SK-N-SH (cell line): Measurements from ENCODE around the gene HK1. TPM values are rescaled to one million over a fixed set of nuclear protein-coding genes. Genes with fewer than 3 reads are reported as not detected.

Source experiments
- CTCF ChIA-PET: fragments of 300-600, 350-600 bp; formaldehyde crosslinking; extraction: SDS; loops from one replicate; lab custom pipeline; 2021; lab: Yijun Ruan, JAX
- POLR2A ChIA-PET: fragments of 350-600 bp; sonication (Branson Sonifier 250); formaldehyde crosslinking; extraction: SDS; loops from one replicate; lab custom pipeline; 2020; ENCODE audit warnings: antibody characterized with exemption, inconsistent platforms; lab: Yijun Ruan, JAX
- DNase-seq: peaks from one replicate; pipeline ENCODE4 v3.0.0; 2012
- H2AFZ ChIP-seq: fragments of 200-600 bp; sonication (generic); 2 replicates; pipeline ENCODE4 v1.8.1; 2016; ENCODE audit warnings: antibody characterized with exemption, mild to moderate bottlenecking, low read depth
- H3F3A ChIP-seq: fragments of 200-600 bp; sonication (generic); replicated peaks from 2 replicates; pipeline ENCODE3; 2016; ENCODE audit warnings: antibody characterized with exemption, mild to moderate bottlenecking; ENCODE audit not compliant: insufficient read depth
- H3K27ac ChIP-seq, 2 experiments: fragments of 200-500 bp in 1 of 2; fragments of 200-600 bp in 1 of 2; sonication (Bioruptor generic) in 1 of 2; sonication (generic), shearing (Covaris generic) in 1 of 2; 2 replicates each; pipeline versions ENCODE4 v1.5.1 to v1.6.1; 2014 to 2016; ENCODE audit warnings: low read depth in 2 of 2, inconsistent platforms in 1 of 2, low read length in 1 of 2, mild to moderate bottlenecking in 1 of 2, mixed read lengths in 1 of 2
- H3K27me3 ChIP-seq: fragments of 200-600 bp; sonication (generic), shearing (Covaris generic); 2 replicates; pipeline ENCODE4 v1.6.1; 2016; ENCODE audit warnings: mixed run types; ENCODE audit not compliant: insufficient read depth
- H3K36me3 ChIP-seq, 2 experiments: fragments of 200-500 bp in 1 of 2; fragments of 200-600 bp in 1 of 2; sonication (Bioruptor generic) in 1 of 2; sonication (generic) in 1 of 2; replicated peaks in 1 of 2; 2 replicates each; pipeline versions ENCODE3 to v1.5.1; 2014 to 2016; ENCODE audit warnings: low read length in 1 of 2, mild to moderate bottlenecking in 1 of 2; ENCODE audit not compliant: insufficient read depth in 2 of 2, control insufficient read depth in 1 of 2
- H3K4me1 ChIP-seq, 2 experiments: fragments of 200-500 bp in 1 of 2; fragments of 200-600 bp in 1 of 2; sonication (Bioruptor generic) in 1 of 2; sonication (generic), shearing (Covaris generic) in 1 of 2; 2 replicates each; pipeline versions ENCODE4 v1.5.1 to v1.6.1; 2014 to 2016; ENCODE audit warnings: low read depth in 1 of 2, low read length in 1 of 2, mixed run types in 1 of 2; ENCODE audit not compliant: insufficient read depth in 2 of 2, control insufficient read depth in 1 of 2
- H3K4me2 ChIP-seq: fragments of 200-600 bp; sonication (generic), shearing (Covaris generic); 2 replicates; pipeline ENCODE4 v1.6.1; 2017; ENCODE audit warnings: mixed run types
- H3K4me3 ChIP-seq, 2 experiments: fragments of 200-500 bp in 1 of 2; fragments of 200-600 bp in 1 of 2; sonication (Bioruptor generic) in 1 of 2; sonication (generic), shearing (Covaris generic) in 1 of 2; 2 replicates each; pipeline versions ENCODE4 v1.5.1 to v1.8.1; 2014 to 2016; ENCODE audit warnings: low read depth in 2 of 2, inconsistent platforms in 1 of 2, low read length in 1 of 2, mild to moderate bottlenecking in 1 of 2, mixed read lengths in 1 of 2, moderate library complexity in 1 of 2
- H3K79me2 ChIP-seq: fragments of 200-600 bp; sonication (generic); 2 replicates; pipeline ENCODE4 v1.8.1; 2017; ENCODE audit warnings: mild to moderate bottlenecking; ENCODE audit not compliant: insufficient read depth
- H3K9ac ChIP-seq: fragments of 200-600 bp; sonication (generic); 2 replicates; pipeline ENCODE4 v1.6.1; 2017; ENCODE audit warnings: mixed run types
- H3K9me2 ChIP-seq: fragments of 200-600 bp; sonication (generic); 2 replicates; pipeline ENCODE4 v1.6.1; 2017; ENCODE audit warnings: mixed run types
- H3K9me3 ChIP-seq: fragments of 200-600 bp; sonication (generic); 2 replicates; pipeline ENCODE4 v1.6.1; 2017; ENCODE audit warnings: mixed run types, mild to moderate bottlenecking, moderate library complexity
- H4K20me1 ChIP-seq: fragments of 200-600 bp; sonication (generic); 2 replicates; pipeline ENCODE4 v1.6.1; 2017; ENCODE audit warnings: mild to moderate bottlenecking, mixed run types; ENCODE audit not compliant: insufficient read depth
- EZH2phosphoT487 ChIP-seq: fragments of 200-600 bp; sonication (generic); IDR thresholded peaks from 2 replicates; pipeline ENCODE4 v1.6.1; 2017; ENCODE audit warnings: low read depth, mixed run types, mild to moderate bottlenecking, antibody characterized with exemption, moderate library complexity, borderline replicate concordance
- FOSL2 ChIP-seq: IDR thresholded peaks from 2 replicates; pipeline ENCODE4 v1.4.0; 2012; ENCODE audit warnings: low read depth, mild to moderate bottlenecking, moderate library complexity, borderline replicate concordance
- FOXJ3 ChIP-seq: sonication (generic); formaldehyde crosslinking; IDR thresholded peaks from 2 replicates; pipeline ENCODE4 v1.5.1; 2020; ENCODE audit warnings: mild to moderate bottlenecking, missing genetic modification reagents
- NRF1 ChIP-seq: IDR thresholded peaks from 2 replicates; pipeline ENCODE4 v1.6.1; 2012; ENCODE audit warnings: low read depth, mild to moderate bottlenecking, low read length
- RFX5 ChIP-seq: IDR thresholded peaks from 2 replicates; pipeline ENCODE4 v1.6.1; 2012; ENCODE audit warnings: mild to moderate bottlenecking, improper control_type of control experiment, low read length
- RXRA ChIP-seq: IDR thresholded peaks from 2 replicates; pipeline ENCODE4 v1.4.0; 2012; ENCODE audit warnings: low read depth, mild to moderate bottlenecking, borderline replicate concordance
- SIN3A ChIP-seq: IDR thresholded peaks from 2 replicates; pipeline ENCODE4 v1.6.1; 2012; ENCODE audit warnings: low read depth, mild to moderate bottlenecking, low read length, moderate library complexity, borderline replicate concordance
- USF1 ChIP-seq: IDR thresholded peaks from 2 replicates; pipeline ENCODE4 v1.4.0; 2012; ENCODE audit warnings: low read depth, borderline replicate concordance
- YY1 ChIP-seq: IDR thresholded peaks from 2 replicates; pipeline ENCODE4 v1.4.0; 2012; ENCODE audit warnings: low read depth, mild to moderate bottlenecking
- WGBS: methylation state at CpG from one replicate; pipeline ENCODE4 v1.1.6; 2017; ENCODE audit warnings: low lambda C conversion rate; 5-methylcytosine and 5-hydroxymethylcytosine counted together
- polyA plus RNA-seq, 3 experiments: library from polyadenylated mRNA; depleted of rRNA; stranded (reverse); fragments of >200 nt; gene quantifications; 2 replicates each; pipeline ENCODE4 v1.2.3, GENCODE V29; 2012

The HK1 gene
- polyA plus RNA-seq, 1 of the 3 experiments (the other 2 are of a cell fraction) = 38.7 TPM

- TF ChIP-seq NRF1 = no peak
- TF ChIP-seq RFX5 = no peak
- TF ChIP-seq SIN3A = no peak
These were observed 122.6 kb downstream of the HK1 start (continued) for GRCh38 chr10:69400936-69401335.

- POLR2A ChIA-PET = no interaction called here
- H4K20me1 ChIP-seq = no peaks in the 10 kb centered on the region
- DNase-seq = no peak
- H3K9me3 ChIP-seq = no peaks in the 10 kb centered on the region
- peaks cover 14 to 16% of the 10 kb centered on the region in 2 experiments for H3K36me3 ChIP-seq
- H3K4me3 ChIP-seq = no peak overlapping the region
- H3F3A ChIP-seq = peaks cover 3% of the 10 kb centered on the region
- H3K9me2 ChIP-seq = no peaks in the 10 kb centered on the region
- no peak overlapping the region for H3K27ac ChIP-seq
- H3K79me2 ChIP-seq = no peaks in the 10 kb centered on the region
- no peak for TF ChIP-seq RXRA
- TF ChIP-seq YY1 = no peak
- H3K27me3 ChIP-seq = no peaks in the 10 kb centered on the region
- H3K4me1 ChIP-seq = peaks cover 0 to 23% of the 10 kb centered on the region in 2 experiments; a peak in 2 of 4 replicates
- H3K9ac ChIP-seq = no peak overlapping the region
- no peak overlapping the region for H3K4me2 ChIP-seq
- CTCF ChIA-PET = no interaction called here
- 88% methylated on average over 7 of the region's 11 CpGs for WGBS
- H2AFZ ChIP-seq = no peak overlapping the region
These were observed 123.1 kb downstream of the HK1 start for GRCh38 chr10:69401416-69401815.

GRCh38 chr10:69402386-69402785 is 124.1 kb downstream of the HK1 start:
- Histone ChIP-seq H3K9me3 (no peaks in the 10 kb centered on the region), H3K36me3 (peaks cover 10 to 14% of the 10 kb centered on the region in 2 experiments), H3K27ac (no peak overlapping the region), H3K4me1 (peaks cover 0 to 25% of the 10 kb centered on the region in 2 experiments; a peak in 2 of 4 replicates), H3K9ac (no peak overlapping the region), H3K9me2 (no peaks in the 10 kb centered on the region), H3K27me3 (no peaks in the 10 kb centered on the region), H2AFZ (no peak overlapping the region), H3K4me2 (no peak overlapping the region), H3K79me2 (no peaks in the 10 kb centered on the region), H4K20me1 (no peaks in the 10 kb centered on the region), H3F3A (peaks cover 3% of the 10 kb centered on the region), H3K4me3 (no peak overlapping the region)
- TF ChIP-seq USF1 (no peak), FOXJ3 (CRISPR knock-in tag) (no peak), FOSL2 (no peak)
- ChIA-PET POLR2A (no interaction called here), CTCF (no interaction called here)
- no peak for DNase-seq
- 97% methylated on average over 6 of the region's 6 CpGs for WGBS

- H3K4me3 ChIP-seq = no peak overlapping the region
- no peaks in the 10 kb centered on the region for H3K9me3 ChIP-seq
- H3K36me3 ChIP-seq = peaks cover 10 to 14% of the 10 kb centered on the region in 2 experiments
- no peaks in the 10 kb centered on the region for H3K9me2 ChIP-seq
- no CpG with 5 or more reads among the region's 1 CpG for WGBS
- no peaks in the 10 kb centered on the region for H4K20me1 ChIP-seq
- H3K27ac ChIP-seq = no peak overlapping the region
- DNase-seq = no peak
- no peak overlapping the region for H3K9ac ChIP-seq
- POLR2A ChIA-PET = no interaction called here
- H2AFZ ChIP-seq = no peak overlapping the region
- H3K27me3 ChIP-seq = no peaks in the 10 kb centered on the region
- H3K4me2 ChIP-seq = no peak overlapping the region
- no peak for TF ChIP-seq EZH2phosphoT487
- CTCF ChIA-PET = interaction anchor here (1.0 to 6.7 kb wide), 2 partner anchors 12 to 105 kb away, joined by 3 to 55 read pairs; no protein-coding TSS in a partner anchor
- H3K4me1 ChIP-seq = peaks cover 0 to 26% of the 10 kb centered on the region in 2 experiments; a peak in 1 of 4 replicates
- H3F3A ChIP-seq = peaks cover 3% of the 10 kb centered on the region
- H3K79me2 ChIP-seq = no peaks in the 10 kb centered on the region
These were observed 124.8 kb downstream of the HK1 start for GRCh38 chr10:69403066-69403465.
